ENCODE data around the gene THADA.
"Not testable (repeated sequence)": the region's sequence is repeated elsewhere in the genome, so short reads cannot be mapped to it uniquely, and the experiment has no call there.

THADA gene

GRCh38 chr2:43190311-43191052 is 405.4 kb downstream of the THADA start:
- no peak overlapping the region for H3K4me3 ChIP-seq (ENCODE audit: low read depth, low read length)
- DNase-seq (ENCODE audit: low read depth) = no peak
- no peak for TF ChIP-seq CTCF (IDR thresholded peaks at IDR 0.05; ENCODE audit: control insufficient read depth, extremely low read depth, insufficient read depth)

DNA sequence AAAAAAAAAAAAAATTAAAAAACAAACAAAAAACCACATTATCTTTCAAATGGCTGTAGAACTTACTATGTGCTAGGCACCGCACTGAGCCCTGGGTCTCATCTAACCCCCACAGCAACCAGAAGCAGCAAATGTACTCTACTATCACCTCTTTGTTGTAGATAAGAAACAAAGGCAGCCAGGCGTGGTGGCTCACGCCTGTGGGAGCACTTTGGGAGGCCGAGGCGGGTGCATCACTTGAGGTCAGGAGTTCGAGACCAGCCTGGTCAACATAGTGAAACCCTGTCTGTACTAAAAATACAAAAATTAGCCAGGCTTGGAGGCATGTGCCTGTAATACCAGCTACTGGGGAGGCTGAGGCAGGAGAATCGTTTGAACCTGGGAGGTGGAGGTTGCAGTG is 406.0 kb downstream of the THADA start:
- not testable (repeated sequence) for H3K4me3 ChIP-seq (ENCODE audit: low read depth, low read length); DNase-seq (ENCODE audit: low read depth)

DNA sequence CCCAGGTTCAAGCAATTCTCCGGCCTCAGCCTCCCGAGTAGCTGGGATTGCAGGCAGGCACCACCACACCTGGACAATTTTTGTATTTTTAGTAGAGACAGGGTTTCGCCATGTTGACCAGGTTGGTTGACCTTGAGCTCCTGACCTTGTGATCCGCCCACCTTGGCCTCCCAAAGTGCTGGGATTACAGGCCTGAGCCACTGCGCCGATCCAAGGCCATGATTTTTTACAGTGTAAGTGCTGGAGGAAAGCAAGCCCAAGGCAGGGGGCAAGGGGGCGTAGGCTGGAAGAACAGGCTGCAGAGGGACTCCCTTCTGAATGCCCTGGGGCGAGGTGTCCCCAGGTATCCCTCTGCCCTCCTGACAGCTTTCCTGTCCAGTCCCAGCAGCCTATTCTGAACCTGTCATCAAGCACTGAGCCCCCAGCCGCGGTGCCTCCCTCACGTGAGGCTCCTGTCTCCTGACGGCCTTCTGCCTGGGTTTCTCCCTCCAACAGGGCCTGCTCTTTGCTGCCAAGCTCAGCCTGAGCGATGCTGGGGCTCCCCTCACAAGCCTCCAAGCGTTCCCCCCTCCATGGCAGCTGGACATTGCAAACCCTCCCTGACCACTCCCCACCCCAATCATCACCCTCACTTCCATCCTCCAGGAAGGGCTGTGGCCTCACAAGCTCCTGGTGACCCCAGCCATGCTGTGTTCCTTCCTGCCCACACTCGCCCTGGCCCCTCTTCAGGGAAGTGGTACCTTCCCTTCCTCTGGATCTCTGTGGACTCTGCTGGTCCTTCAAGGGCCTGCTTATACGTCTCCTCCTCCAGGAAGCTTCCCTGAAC is 407.1 kb downstream of the THADA start:
- no peak overlapping the region for H3K4me3 ChIP-seq (ENCODE audit: low read depth, low read length)
- DNase-seq (ENCODE audit: low read depth) = no peak
- no peak for TF ChIP-seq CTCF (IDR thresholded peaks at IDR 0.05; ENCODE audit: control insufficient read depth, extremely low read depth, insufficient read depth)

GRCh38 chr2:43186679-43187374 is 409.0 kb downstream of the THADA start:
- no peak for DNase-seq (ENCODE audit: low read depth)
- TF ChIP-seq CTCF (IDR thresholded peaks at IDR 0.05; ENCODE audit: control insufficient read depth, extremely low read depth, insufficient read depth) = no peak
- H3K4me3 ChIP-seq (ENCODE audit: low read depth, low read length) = no peak overlapping the region

- H3K4me3 ChIP-seq (ENCODE audit: low read depth, low read length) = no peak overlapping the region
- no peak for TF ChIP-seq CTCF (IDR thresholded peaks at IDR 0.05; ENCODE audit: control insufficient read depth, extremely low read depth, insufficient read depth)
- DNase-seq (ENCODE audit: low read depth) = no peak
Observed at GRCh38 chr2:43186321-43186678, 409.5 kb downstream of the THADA start.

- no peak overlapping the region for H3K4me3 ChIP-seq (ENCODE audit: low read depth, low read length)
- DNase-seq (ENCODE audit: low read depth) = no peak
- TF ChIP-seq CTCF (IDR thresholded peaks at IDR 0.05; ENCODE audit: control insufficient read depth, extremely low read depth, insufficient read depth) = no peak
Observed at GRCh38 chr2:43185146-43185545, 410.7 kb downstream of the THADA start.

GRCh38 chr2:43184339-43184895 is 411.4 kb downstream of the THADA start:
- no peak for DNase-seq (ENCODE audit: low read depth)
- no peak for TF ChIP-seq CTCF (IDR thresholded peaks at IDR 0.05; ENCODE audit: control insufficient read depth, extremely low read depth, insufficient read depth)

More at GRCh38 chr2:43184339-43184895, 411.4 kb downstream of the THADA start:
- H3K4me3 ChIP-seq (ENCODE audit: low read depth, low read length) = no peak overlapping the region

Measured in LNCaP clone FGC (cell line).